Measurements from ENCODE around the gene INPP1.
"Not testable (repeated sequence)": the region's sequence is repeated elsewhere in the genome, so short reads cannot be mapped to it uniquely, and the experiment has no call there.

INPP1 gene, protein sequence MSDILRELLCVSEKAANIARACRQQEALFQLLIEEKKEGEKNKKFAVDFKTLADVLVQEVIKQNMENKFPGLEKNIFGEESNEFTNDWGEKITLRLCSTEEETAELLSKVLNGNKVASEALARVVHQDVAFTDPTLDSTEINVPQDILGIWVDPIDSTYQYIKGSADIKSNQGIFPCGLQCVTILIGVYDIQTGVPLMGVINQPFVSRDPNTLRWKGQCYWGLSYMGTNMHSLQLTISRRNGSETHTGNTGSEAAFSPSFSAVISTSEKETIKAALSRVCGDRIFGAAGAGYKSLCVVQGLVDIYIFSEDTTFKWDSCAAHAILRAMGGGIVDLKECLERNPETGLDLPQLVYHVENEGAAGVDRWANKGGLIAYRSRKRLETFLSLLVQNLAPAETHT

DNA sequence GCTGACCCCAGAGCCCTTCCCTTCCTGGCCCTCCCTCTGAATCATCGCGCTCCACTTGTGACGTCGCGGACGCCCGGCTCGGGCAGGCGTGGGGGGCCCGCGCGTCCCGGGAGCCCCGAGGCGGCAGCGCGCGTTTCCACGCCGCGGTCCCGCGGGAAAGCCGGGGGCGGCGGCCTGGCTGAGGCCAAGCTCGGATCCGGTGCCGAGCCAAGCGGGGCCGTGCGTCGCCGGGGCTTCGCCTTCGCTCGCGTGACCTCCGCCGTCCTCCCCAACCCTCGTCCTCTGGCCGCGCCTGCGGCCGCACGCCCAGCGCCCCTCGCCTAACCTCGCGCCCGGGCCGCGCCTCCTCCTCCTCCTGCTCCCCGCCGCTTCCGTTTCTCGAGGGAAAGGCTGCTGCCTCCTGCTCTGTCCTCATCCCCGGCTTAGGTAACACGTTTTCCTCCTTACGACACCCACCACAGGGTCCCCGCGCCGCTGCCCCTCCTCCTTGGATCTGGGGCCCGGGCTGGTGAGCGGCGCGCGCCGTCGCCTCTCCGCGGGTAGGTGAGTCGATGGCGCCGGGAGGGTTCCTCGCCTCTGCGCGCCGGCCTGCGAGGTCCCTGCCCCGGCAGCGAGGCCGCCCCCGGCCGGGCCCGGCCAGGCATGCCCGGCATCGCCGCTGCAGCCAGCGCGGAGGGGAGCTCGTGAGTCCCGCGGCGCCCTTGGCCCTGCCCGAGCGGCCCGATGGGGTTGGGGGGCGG is at the start of gene INPP1:
Gene INPP1, plus strand, starts transcription at position 54 of the 740 bp plus-strand sequence. CDS start 16,514 bp downstream, outside the sequence.
- DNase-seq, result peak; percentile 45

DNA sequence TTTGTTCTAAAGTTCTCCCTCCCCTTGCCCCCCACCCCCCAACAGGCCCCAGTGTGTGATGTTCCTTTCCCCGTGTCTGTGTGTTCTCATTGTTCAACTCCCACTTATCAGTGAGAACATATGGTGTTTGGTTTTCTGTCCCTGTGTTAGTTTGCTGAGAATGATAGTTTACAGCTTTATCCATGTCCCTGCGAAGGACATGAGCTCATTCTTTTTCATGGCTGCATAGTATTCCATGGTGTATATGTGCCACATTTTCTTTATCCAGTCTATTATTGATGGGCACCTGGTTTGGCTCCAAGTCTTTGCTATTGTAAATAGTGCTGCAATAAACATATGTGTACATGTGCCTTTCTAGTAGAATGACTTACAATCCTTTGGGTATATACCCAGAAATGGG is 45.5 kb upstream of the INPP1 start:
- DNase-seq, result not testable (repeated sequence)

DNA sequence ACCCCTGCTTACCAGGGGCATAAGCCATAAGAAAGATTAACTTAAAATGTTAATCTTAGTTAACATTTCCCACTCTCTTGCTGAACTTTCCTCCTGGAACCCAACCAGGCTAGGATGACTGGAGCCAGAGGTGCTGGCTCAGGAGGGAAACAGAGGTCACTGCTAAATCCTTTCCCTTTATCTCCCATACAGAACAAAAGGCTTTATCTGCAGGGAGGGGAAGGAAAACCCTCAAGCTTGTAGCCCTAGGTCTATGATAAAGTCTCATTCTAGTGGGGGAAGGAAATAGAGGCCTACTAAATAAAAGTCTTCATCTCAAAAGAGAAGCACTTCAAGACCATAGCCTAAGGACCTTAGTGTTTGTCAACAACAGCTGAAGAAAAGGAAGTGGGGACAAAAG is 42.4 kb upstream of the INPP1 start:
- DNase-seq, result no peak

DNA sequence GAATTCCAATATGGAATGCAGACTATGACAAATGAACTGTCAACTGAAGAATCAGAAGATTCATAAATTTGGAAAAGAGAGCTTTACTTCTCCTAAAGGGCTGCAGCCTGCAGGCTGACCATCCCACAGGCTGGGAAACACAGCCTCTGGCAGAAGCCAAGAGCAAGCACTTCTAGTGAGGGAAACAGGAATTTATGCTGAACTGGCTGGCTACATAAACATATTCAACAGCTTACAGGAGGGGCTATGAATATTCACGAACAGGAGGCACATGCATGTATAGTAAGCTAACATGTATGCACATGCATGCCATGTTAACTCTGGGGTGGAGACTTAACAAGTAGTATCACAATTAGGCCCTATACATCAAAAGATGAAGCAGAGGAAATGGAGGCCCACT is 41.3 kb upstream of the INPP1 start:
- DNase-seq, result no peak

DNA sequence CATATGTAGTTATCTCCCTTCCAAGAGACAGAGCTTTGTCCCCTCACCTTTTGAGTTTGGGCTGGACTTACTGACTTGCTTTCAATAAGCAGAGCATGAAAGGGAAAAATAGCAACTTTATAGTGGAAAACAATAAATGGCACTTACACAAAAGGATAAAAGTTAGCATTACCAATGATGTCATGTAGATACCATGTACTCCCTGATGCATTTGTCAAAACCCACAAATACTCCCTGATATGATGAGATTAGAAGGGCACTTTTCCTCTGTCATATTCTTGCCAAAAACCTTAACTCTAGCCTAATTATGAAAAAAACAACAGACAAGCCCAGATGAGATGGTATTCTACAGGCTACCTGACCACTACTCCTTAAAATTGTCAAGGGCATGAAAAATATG is 39.7 kb upstream of the INPP1 start:
- DNase-seq, result no peak

DNA sequence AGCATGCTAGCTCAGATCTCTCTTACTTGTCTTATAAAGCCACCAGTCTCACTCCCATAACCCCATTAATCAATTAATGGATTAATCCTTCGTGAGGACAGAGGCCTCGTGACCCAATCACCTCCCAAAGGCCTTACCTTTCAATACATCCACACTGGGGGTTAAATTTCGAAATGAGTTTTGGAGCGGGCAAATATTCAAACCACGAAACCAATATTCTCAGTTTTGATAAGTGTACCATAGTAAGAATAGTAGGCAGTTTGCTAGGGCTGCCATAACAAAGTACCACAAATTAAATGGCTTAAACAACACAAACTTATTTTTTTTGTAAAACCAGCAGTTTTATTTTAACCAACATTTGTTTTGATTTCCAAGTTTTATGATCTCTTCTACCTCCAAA is 39.0 kb upstream of the INPP1 start:
- DNase-seq, result no peak

DNA sequence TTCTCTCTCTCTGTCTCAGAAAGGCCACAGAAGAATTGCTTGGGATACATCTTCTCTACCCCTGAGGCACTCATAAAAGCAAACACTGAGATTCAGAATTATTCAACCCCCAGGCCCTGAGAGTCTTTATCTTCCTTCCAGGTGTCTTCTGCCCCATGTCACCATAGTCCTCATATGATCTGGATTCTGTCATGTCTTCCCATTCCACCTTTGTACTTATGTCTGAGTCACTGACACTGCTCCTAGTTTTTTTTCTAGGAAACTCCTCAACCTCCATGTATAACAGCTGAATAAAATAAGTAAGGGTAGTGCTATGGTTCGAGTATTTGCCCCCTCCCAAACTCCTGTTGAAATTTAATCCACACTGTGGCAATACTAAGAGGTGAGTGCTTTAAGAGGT is 35.4 kb upstream of the INPP1 start:
- no peak for DNase-seq

DNA sequence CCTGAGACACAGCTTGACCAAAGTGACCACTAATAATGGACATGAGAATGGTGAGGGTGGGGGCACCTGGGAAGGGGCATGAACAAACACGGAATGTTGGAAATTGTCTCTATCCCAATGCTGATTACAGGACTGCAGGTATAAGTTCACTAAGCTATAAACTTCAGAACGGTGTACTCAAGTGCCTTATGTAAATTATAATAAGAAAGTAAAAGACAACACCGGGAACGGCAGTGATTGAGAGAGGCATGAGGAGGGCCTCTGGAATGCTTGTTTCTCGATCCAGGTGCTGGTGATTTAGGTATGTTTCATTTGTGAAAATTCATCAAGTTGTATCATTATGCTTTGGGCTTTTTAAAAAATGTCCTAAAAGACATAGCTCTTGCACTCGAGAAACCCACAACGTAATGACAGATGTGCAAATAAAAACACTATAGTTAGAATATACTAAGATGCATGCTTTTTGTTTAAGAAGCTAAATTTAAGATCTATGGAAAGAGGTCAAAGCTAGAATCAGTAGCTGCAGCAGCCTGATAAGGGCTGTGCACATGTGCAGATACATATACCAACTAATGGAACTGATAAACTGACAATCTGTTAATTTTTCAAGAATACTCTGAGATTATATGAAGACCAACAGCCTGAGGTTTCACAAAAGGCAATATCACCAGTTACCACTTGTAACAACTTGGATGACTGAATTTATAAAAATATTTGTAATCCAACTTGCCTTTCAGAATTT is 31.3 kb upstream of the INPP1 start:
- DNase-seq, result no peak

DNA sequence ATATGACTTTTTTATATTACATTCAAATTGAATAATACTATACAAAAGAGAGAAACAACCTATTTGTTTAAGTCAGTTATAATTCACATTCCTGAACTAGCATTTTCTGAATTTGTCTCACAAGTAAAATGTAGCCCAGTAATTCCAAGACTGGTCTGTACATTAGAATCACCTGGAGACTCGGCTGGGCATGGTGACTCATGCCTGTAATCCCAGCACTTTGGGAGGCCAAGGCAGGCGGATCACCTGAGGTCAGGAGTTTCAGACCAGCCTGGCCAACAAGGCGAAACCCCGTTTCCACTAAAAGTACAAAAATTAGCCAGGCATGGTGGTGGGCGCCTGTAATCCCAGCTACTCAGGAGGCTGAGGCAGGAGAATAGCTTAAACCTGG is 30.8 kb upstream of the INPP1 start:
- DNase-seq, result not testable (repeated sequence)

DNA sequence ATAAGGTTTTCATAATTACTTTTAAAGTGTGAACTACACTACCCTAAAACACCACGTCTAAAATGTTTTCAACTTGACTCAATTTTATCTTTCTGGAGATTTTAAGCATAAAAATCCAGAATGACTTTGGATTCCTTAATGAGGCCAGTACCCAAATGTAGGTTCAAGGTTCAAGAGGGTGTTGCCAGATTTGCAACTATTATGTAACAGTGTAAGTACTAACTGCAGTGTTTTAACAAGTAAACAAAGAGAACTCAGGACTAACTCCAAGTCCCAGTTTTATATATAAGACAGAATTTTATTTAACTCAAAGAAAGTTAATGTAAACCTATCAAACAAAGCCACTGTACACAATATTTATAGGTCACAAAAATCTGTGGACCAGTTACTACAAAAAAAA is 29.5 kb upstream of the INPP1 start:
- DNase-seq, result no peak

DNA sequence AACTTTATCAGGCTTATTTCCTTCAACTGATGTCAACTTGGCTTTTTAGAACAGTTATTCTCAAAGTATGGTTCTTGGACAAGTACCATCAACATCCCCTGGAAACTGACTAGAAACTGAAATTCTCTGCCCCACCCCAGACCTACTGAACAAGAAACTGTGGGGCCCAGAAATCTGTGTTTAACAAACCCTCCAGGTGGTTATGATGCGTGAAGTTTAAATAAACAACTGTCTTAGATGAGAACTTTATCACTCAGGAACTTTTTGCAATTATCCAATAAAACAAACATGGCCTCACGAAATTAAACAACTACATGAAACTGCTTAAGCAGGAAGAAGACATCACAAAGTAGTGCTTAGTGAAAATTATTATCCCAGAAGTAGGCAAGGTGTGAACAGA is 28.1 kb upstream of the INPP1 start:
- no peak for DNase-seq

DNA sequence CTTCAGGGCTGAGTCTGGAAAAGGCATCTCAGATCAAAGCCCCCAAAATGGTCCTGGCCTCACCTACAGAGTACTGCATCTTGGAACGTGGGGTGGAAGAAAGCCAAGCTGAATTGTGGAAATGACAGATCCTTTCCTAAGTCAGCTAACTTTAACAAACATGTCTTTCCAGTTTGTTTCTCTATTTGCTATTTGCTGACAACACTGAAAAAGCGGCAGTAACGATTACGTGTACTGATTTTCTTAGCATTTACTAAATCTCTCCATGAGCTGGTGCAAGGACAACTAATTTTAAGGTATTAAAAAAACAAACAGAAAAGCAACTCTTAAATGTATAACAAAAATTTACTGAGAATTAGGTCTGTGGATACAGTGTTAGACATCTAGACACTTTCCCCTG is 24.9 kb upstream of the INPP1 start:
- no peak for DNase-seq

DNA sequence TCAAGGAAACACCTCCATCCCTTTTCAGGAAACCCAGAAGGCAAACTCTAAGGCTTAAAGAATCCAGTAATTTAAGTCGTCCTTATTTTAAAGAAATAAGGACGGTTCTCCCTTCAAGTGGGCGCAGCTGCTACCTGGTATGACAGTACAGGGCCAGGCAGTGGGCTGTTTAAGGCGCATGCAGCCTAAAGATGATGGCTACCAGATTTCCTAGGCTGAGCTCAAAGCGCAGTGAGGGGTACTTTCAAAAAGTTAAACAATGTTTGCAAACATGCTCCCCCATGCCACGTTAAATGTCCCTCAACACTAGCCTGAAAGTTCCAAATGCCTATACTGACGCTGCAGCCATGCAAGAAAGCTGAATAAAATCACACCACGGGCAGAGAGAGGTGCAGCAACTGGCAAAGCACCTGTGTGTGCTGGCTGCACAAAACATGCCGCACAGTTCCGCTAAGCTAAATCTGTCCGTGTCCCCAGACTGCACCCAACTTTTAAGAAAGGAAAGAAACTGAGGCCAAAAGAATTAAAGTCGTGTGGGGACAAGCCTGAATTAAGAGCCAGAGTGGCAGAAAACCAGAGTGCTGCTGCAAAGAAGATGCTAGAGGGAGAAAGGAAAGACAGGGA is 24.3 kb upstream of the INPP1 start:
- peak; percentile 8 for DNase-seq

DNA sequence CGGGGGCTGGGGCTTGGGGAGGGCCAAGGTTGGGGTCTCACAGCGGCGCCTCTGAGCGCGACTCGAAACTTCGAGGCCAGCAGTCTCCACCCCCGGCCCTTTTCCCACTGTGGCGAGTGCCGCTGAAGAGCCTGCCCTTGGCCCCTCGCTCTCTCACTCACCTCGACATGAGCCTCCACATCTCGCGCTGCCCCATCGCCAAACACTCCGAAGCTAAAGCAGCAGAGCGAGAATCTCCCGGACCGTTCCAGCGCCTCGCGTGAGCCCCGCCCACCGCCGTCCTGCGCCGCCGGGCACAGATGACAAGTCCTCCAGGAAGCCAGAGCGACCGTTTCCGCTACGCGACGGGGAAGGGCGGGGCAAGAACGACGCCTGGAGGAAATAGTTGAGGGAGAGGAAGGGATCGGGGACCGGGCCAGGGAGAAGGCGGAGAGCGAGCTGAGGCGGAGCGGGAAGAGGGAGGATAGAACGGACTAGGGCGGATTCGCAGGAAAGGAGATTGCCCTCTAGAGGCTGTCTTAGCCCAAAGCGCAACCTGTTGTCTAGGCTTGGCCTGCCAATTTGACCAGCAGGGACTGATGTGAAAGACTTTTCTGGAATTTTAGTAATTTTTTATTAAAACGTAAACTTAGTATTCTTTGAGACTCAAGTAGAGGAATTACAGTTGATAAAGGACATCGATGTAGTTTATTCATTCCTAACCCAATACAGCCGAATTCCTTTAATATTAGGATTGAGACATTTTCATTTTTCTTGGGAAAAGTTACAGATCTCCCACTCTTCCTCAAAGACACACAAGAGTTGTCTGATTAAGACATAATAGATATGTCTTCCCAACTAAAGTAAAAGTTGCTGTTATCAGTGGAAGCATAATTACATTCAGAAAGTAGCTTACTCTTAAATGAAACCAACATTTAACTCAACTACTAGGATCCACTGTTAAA is 23.6 kb upstream of the INPP1 start, which contains the start of gene HIBCH:
Gene HIBCH, minus strand, starts transcription at position 272 of the 944 bp plus-strand sequence. Its CDS starts 76 bp downstream, at position 196.
- DNase-seq, result peak; percentile 93

DNA sequence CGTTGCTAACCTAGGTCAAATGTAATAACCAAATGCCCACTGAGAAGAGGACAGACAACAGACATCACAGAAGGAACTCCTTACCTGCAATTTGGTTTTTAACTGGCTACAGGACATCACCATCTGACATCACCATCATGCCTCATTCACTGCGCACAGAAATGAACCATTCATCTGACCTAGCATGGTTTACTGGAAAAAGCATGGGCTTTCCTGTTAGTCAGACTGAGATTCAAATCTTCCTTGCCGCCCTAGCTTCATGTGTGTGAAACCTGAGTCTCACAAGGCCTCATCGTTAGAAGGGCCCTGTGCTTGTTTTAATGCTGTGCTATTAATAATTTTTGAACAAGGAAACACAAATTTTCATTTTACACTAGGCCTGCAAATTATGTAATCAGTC is 22.7 kb upstream of the INPP1 start:
- peak; percentile 57 for DNase-seq

DNA sequence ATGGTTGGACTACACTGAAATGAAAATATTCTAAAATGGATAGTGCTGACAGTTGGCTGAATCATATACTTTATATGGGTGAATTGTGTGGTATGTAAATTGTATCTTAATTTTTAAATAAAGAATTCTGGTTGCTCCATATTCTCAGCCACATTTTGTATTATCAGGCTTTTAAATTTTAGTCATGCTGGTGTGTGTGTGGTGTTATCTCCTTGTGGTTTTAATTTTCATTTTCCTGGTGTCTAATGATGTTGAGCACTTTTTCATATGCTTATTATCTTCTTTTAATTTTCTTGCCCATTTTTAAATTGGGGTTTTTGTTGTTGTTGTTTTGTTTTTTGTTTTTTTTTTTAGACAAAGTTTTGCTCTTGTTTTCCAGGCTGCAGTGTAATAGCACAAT is 20.0 kb upstream of the INPP1 start:
- no peak for DNase-seq

DNA sequence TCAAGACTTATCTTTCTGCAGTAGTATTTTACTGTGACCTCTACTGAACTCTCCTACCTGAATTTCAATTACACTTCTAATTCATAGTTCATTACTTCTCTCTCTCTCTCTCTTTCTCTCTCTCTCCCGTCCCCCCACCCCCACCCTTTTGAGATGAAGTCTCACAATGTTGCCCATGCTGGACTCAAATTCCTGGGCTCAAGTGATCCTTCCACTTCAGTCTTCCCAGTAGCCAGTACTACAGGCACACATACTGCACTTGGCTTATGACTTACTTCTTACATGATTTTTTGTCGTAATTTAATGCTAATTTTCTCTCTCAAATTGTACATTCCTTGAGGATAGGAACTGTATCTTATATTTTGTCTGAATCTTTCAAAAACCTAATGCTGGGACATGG is 17.8 kb upstream of the INPP1 start:
- DNase-seq, result no peak

DNA sequence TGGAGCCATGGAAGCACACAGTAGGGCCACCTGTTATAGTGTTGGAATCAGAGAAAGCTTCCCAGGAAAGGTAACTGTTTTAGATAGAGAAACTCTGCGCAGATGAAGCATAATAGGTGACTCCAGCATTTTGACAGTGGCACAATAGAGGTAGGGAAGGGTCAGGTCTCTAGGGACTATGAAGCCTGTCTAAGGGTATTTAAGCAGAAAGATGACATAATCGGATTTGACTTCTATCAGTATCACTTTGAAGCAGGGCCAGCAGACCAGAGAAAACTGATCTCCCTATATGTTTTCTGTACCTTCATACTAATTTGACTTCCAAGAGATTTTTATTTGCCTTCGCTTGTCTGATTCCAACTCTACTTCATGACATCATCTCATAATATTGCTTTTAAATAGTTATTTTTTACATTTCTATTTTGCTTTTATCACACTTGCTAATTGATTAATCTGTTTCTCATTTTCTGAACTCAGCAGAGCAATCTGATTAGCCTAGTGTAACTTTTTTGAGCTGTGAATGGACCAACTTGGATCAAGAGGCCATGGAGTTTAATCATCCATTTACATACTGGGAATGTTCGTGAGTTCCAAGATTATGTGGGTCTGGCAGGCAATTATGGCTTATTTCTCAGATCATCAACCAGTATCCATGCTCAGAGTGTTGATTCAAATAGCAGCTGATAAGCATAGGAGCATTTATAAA is 15.4 kb upstream of the INPP1 start:
- DNase-seq, result no peak

DNA sequence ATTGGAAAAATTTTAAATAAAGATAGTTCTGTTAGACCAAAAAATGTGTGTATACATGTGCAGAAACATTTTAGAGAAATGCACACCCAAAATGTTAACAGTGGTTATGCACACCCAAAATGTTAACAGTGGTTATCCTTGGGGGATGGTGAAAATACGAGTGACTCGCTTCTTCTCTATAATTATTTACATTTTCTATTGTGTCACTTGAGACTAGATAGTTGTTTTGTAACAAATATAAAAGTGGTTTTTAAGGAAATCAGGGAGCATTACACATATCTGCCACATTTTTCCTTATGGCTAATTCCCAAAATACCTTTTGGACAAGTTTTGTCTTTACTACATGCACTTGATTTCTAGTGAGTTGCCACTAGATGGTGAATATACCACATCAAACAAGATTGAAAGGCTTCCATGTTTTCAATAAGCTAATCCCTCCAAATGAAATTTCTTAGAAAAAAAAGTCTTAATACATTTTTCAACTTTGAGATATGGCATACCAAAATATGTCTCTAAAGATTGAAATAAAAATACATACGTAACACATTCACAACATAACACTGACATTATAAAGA is 14.7 kb upstream of the INPP1 start:
- DNase-seq, result no peak

DNA sequence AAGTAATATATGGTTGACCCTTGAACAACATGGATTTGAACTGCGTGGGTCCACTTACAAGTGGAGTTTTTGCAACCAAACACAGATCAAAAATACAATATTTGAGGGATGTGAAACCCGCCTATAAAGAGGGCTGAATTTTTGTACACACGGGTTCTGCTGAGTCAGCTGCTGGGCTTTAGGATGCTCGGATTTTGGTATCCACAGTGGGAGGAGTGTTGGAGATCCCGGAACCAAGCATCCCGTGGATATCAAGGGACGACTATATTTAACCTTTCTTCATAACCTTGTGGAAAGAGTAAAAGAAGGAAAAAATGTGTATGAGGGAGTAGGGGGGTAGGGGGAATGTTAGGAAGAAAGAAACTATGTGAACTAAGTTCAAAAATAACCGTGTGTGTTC is 10.0 kb upstream of the INPP1 start:
- DNase-seq, result no peak

DNA sequence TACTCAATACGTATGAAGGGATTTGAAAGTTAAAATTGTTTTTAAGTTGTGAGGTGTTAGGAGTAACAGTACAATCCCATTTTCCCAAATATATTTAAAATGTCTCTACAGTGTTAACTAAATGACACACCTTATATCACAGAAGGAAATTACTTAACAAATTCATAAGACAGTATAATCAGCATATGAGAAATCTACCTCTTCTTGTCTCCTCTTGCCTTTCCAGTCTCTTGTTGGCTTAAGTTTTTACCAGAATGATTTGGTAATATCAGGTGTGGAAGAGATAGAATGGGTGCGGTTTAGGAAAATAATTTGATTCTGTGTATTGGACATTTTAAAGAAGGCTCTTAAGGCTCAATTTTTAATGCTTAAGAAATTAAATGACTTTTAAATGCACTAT is 9.5 kb upstream of the INPP1 start:
- no peak for DNase-seq
